ENCODE data around the gene CNOT4.

DNA sequence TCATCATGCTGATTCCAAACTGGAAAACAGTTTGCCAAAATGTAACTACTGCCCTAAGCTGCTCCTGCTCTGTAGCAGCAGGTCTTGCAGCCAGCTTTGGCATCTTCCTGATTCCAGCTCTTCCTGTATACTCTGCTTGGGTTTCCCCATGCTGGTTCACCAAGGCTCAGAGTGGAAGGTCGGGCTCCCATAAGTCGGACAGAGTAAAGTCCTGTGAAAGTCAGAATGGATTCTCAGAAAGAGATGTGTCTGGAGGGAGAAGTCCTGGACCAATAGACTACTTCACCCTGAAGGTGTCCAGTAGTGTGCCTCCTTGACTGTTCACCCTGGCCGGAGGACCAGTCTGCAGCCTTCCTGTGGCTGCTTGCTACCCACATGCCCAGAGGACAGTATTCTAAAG is 182.4 kb downstream of the CNOT4 start:
- TF ChIP-seq, protein P1, sequence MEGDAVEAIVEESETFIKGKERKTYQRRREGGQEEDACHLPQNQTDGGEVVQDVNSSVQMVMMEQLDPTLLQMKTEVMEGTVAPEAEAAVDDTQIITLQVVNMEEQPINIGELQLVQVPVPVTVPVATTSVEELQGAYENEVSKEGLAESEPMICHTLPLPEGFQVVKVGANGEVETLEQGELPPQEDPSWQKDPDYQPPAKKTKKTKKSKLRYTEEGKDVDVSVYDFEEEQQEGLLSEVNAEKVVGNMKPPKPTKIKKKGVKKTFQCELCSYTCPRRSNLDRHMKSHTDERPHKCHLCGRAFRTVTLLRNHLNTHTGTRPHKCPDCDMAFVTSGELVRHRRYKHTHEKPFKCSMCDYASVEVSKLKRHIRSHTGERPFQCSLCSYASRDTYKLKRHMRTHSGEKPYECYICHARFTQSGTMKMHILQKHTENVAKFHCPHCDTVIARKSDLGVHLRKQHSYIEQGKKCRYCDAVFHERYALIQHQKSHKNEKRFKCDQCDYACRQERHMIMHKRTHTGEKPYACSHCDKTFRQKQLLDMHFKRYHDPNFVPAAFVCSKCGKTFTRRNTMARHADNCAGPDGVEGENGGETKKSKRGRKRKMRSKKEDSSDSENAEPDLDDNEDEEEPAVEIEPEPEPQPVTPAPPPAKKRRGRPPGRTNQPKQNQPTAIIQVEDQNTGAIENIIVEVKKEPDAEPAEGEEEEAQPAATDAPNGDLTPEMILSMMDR (conservative IDR thresholded peaks at IDR 0.05) = no peak
- no peak for TF ChIP-seq EZH2 (IDR thresholded peaks at IDR 0.05; ENCODE audit: low read depth)

All from PC-9 (cell line).